SK-N-SH treated with all-trans-retinoic acid at 6 μM for 48 hours (cell line): Measurements from ENCODE around the gene MINK1.

Experiments
- ATAC-seq: fragments of 200-7000 bp; cut with Tn5 transposase; 3 replicates; pipeline ENCODE4 v1.9.1; 2020; ENCODE audit warnings: mild to moderate bottlenecking, moderate library complexity
- ARNTL ChIP-seq: fragments of 450-650 bp; formaldehyde crosslinking; IDR thresholded peaks from 2 replicates; pipeline ENCODE4 v1.5.0; 2020; ENCODE audit warnings: low read depth, mild to moderate bottlenecking, moderate library complexity, borderline replicate concordance
- BACH2 ChIP-seq: fragments of 250-450 bp; sonication (Bioruptor Pico); IDR thresholded peaks from 2 replicates; pipeline ENCODE4 v1.9.0; 2021; ENCODE audit warnings: mild to moderate bottlenecking, borderline replicate concordance
- CSDC2 ChIP-seq: fragments of 250-450 bp; sonication (Bioruptor Pico); IDR thresholded peaks from 2 replicates; pipeline ENCODE4 v1.5.0; 2020; ENCODE audit warnings: mild to moderate bottlenecking, moderate library complexity
- ESRRG ChIP-seq: fragments of 250-450 bp; sonication (Bioruptor Pico); IDR thresholded peaks from 2 replicates; pipeline ENCODE4 v1.6.1; 2021; ENCODE audit warnings: mild to moderate bottlenecking
- GLIS3 ChIP-seq: fragments of 250-450 bp; sonication (Bioruptor Pico); IDR thresholded peaks from 2 replicates; pipeline ENCODE4 v1.5.0; 2020; ENCODE audit warnings: mild to moderate bottlenecking, moderate library complexity
- ISL1 ChIP-seq: fragments of 250-450 bp; sonication (Bioruptor Pico); IDR thresholded peaks from 2 replicates; pipeline ENCODE4 v2.1.2; 2022; ENCODE audit warnings: mild to moderate bottlenecking, moderate library complexity
- OSR1 ChIP-seq: fragments of 250-450 bp; sonication (Bioruptor Pico); IDR thresholded peaks from 2 replicates; pipeline ENCODE4 v1.8.0; 2022; ENCODE audit warnings: moderate library complexity, mild to moderate bottlenecking, inconsistent platforms
- SNAI2 ChIP-seq: fragments of 250-450 bp; sonication (Bioruptor Pico); IDR thresholded peaks from 2 replicates; pipeline ENCODE4 v1.5.0; 2020; ENCODE audit warnings: mild to moderate bottlenecking, moderate library complexity
- TCF4 ChIP-seq: fragments of 250-450 bp; sonication (Bioruptor Pico); IDR thresholded peaks from 2 replicates; pipeline ENCODE4 v1.8.0; 2021; ENCODE audit warnings: mild to moderate bottlenecking, moderate library complexity, borderline replicate concordance
- TOX ChIP-seq: fragments of 250-450 bp; sonication (Bioruptor Pico); IDR thresholded peaks from 2 replicates; pipeline ENCODE4 v1.8.0; 2021; ENCODE audit warnings: mild to moderate bottlenecking, moderate library complexity, borderline replicate concordance
- ZC3H10 ChIP-seq: fragments of 250-450 bp; sonication (Bioruptor Pico); IDR thresholded peaks from 2 replicates; pipeline ENCODE4 v1.5.1; 2021; ENCODE audit warnings: mild to moderate bottlenecking, moderate library complexity
- ZFP3 ChIP-seq: fragments of 250-450 bp; sonication (Bioruptor Pico); IDR thresholded peaks from 2 replicates; pipeline ENCODE4 v1.5.0; 2020; ENCODE audit warnings: mild to moderate bottlenecking, moderate library complexity
- ZFP30 ChIP-seq: fragments of 450-650 bp; formaldehyde crosslinking; IDR thresholded peaks from 2 replicates; pipeline ENCODE4 v1.5.0; 2022; ENCODE audit warnings: mild to moderate bottlenecking, moderate library complexity
- ZNF565 ChIP-seq: fragments of 450-650 bp; formaldehyde crosslinking; conservative IDR thresholded peaks from 2 replicates; pipeline ENCODE4 v1.5.0; 2020; ENCODE audit warnings: low read depth, mild to moderate bottlenecking, moderate library complexity
- ZNF70 ChIP-seq: fragments of 450-650 bp; formaldehyde crosslinking; IDR thresholded peaks from 2 replicates; pipeline ENCODE4 v1.5.0; 2020; ENCODE audit warnings: mild to moderate bottlenecking, moderate library complexity
- TF ChIP-seq, protein P1 (sequence below): fragments of 250-450 bp; sonication (Bioruptor Pico); IDR thresholded peaks from 2 replicates; pipeline ENCODE4 v1.8.0; 2020; ENCODE audit warnings: mild to moderate bottlenecking, moderate library complexity, borderline replicate concordance
- TF ChIP-seq, protein P2 (sequence below): fragments of 250-450 bp; sonication (Bioruptor Pico); IDR thresholded peaks from 2 replicates; pipeline ENCODE4 v1.5.1; 2021; ENCODE audit warnings: mild to moderate bottlenecking, moderate library complexity
- TF ChIP-seq, protein P3 (sequence below): fragments of 250-450 bp; sonication (Bioruptor Pico); IDR thresholded peaks from 2 replicates; pipeline ENCODE4 v1.5.0; 2020; ENCODE audit warnings: mild to moderate bottlenecking, moderate library complexity
- TF ChIP-seq, protein P4 (sequence below): fragments of 250-450 bp; sonication (Bioruptor Pico); IDR thresholded peaks from 2 replicates; pipeline ENCODE4 v1.8.0; 2021; ENCODE audit warnings: low read depth, mild to moderate bottlenecking, moderate library complexity, borderline replicate concordance
- TF ChIP-seq, protein P5 (sequence below): fragments of 250-450 bp; sonication (Bioruptor Pico); IDR thresholded peaks from 2 replicates; pipeline ENCODE4 v1.5.1; 2020; ENCODE audit warnings: low read depth, mild to moderate bottlenecking, moderate library complexity

Gene MINK1

DNA sequence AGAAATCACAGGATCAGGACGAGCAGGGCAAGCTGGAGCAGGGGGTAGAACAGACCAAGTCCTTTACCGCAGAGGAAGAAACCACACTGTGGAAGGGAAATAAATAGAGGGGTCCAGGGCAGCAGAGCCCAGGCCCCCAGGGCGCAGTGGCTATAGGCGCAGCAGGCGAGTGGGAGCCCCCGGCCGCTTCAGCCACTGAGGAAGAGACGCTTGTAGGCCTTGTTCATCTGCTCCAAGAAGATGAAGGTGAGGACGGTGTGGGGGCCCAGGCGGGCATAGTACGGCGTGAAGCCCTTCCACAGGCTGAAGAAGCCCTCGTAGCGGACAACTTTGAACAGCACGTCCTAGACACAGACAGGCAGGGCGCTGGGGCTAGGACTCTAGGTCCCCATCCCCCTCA, 104.4 kb downstream of the MINK1 start:
- TF ChIP-seq ESRRG (no peak), GLIS3 (CRISPR knock-in tag) (no peak), SNAI2 (CRISPR knock-in tag) (no peak), CSDC2 (CRISPR knock-in tag) (no peak), ZNF70 (CRISPR knock-in tag) (no peak), TCF4 (CRISPR knock-in tag) (no peak), ZC3H10 (CRISPR knock-in tag) (no peak), ZFP3 (CRISPR knock-in tag) (no peak), ZFP30 (CRISPR knock-in tag) (no peak), ZNF565 (CRISPR knock-in tag) (no peak), BACH2 (CRISPR knock-in tag) (no peak), TOX (CRISPR knock-in tag) (no peak)
- TF ChIP-seq, protein P1, sequence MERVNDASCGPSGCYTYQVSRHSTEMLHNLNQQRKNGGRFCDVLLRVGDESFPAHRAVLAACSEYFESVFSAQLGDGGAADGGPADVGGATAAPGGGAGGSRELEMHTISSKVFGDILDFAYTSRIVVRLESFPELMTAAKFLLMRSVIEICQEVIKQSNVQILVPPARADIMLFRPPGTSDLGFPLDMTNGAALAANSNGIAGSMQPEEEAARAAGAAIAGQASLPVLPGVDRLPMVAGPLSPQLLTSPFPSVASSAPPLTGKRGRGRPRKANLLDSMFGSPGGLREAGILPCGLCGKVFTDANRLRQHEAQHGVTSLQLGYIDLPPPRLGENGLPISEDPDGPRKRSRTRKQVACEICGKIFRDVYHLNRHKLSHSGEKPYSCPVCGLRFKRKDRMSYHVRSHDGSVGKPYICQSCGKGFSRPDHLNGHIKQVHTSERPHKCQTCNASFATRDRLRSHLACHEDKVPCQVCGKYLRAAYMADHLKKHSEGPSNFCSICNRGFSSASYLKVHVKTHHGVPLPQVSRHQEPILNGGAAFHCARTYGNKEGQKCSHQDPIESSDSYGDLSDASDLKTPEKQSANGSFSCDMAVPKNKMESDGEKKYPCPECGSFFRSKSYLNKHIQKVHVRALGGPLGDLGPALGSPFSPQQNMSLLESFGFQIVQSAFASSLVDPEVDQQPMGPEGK (CRISPR knock-in tag) = no peak
- TF ChIP-seq, protein P2, sequence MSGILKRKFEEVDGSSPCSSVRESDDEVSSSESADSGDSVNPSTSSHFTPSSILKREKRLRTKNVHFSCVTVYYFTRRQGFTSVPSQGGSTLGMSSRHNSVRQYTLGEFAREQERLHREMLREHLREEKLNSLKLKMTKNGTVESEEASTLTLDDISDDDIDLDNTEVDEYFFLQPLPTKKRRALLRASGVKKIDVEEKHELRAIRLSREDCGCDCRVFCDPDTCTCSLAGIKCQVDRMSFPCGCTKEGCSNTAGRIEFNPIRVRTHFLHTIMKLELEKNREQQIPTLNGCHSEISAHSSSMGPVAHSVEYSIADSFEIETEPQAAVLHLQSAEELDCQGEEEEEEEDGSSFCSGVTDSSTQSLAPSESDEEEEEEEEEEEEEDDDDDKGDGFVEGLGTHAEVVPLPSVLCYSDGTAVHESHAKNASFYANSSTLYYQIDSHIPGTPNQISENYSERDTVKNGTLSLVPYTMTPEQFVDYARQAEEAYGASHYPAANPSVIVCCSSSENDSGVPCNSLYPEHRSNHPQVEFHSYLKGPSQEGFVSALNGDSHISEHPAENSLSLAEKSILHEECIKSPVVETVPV (CRISPR knock-in tag) = no peak
- TF ChIP-seq, protein P3, sequence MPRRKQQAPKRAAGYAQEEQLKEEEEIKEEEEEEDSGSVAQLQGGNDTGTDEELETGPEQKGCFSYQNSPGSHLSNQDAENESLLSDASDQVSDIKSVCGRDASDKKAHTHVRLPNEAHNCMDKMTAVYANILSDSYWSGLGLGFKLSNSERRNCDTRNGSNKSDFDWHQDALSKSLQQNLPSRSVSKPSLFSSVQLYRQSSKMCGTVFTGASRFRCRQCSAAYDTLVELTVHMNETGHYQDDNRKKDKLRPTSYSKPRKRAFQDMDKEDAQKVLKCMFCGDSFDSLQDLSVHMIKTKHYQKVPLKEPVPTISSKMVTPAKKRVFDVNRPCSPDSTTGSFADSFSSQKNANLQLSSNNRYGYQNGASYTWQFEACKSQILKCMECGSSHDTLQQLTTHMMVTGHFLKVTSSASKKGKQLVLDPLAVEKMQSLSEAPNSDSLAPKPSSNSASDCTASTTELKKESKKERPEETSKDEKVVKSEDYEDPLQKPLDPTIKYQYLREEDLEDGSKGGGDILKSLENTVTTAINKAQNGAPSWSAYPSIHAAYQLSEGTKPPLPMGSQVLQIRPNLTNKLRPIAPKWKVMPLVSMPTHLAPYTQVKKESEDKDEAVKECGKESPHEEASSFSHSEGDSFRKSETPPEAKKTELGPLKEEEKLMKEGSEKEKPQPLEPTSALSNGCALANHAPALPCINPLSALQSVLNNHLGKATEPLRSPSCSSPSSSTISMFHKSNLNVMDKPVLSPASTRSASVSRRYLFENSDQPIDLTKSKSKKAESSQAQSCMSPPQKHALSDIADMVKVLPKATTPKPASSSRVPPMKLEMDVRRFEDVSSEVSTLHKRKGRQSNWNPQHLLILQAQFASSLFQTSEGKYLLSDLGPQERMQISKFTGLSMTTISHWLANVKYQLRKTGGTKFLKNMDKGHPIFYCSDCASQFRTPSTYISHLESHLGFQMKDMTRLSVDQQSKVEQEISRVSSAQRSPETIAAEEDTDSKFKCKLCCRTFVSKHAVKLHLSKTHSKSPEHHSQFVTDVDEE (CRISPR knock-in tag) = no peak
- TF ChIP-seq, protein P4, sequence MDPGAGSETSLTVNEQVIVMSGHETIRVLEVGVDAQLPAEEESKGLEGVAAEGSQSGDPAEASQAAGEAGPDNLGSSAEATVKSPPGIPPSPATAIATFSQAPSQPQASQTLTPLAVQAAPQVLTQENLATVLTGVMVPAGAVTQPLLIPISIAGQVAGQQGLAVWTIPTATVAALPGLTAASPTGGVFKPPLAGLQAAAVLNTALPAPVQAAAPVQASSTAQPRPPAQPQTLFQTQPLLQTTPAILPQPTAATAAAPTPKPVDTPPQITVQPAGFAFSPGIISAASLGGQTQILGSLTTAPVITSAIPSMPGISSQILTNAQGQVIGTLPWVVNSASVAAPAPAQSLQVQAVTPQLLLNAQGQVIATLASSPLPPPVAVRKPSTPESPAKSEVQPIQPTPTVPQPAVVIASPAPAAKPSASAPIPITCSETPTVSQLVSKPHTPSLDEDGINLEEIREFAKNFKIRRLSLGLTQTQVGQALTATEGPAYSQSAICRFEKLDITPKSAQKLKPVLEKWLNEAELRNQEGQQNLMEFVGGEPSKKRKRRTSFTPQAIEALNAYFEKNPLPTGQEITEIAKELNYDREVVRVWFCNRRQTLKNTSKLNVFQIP (CRISPR knock-in tag) = no peak

DNA sequence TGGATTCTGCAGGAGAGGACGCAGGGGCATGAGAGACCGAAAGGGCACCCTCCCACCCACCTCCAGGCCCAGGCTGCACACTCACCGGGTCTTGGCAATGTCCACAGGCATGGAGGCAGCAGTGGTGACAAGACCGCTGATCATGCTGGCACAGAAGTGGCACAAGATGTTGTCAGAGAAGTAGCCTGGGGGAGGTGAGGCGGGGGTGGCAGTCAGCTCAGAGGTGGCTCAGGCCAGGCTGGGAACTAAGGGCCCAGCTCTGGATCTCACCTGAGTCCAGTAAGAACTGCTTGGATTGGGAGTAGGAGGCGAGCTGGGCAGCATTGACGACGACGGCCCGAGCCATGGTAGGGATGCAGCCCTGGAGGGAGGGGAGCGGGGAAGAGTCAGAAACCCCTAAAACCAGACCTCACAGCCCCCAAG, 104.9 kb downstream of the MINK1 start:
- no peak for TF ChIP-seq OSR1
- TF ChIP-seq ZFP3 (CRISPR knock-in tag) = no peak
- no peak for TF ChIP-seq GLIS3 (CRISPR knock-in tag)
- TF ChIP-seq, protein P3 (CRISPR knock-in tag) = no peak
- no peak for TF ChIP-seq TOX (CRISPR knock-in tag)
- no peak for TF ChIP-seq ESRRG
- TF ChIP-seq, protein P5, sequence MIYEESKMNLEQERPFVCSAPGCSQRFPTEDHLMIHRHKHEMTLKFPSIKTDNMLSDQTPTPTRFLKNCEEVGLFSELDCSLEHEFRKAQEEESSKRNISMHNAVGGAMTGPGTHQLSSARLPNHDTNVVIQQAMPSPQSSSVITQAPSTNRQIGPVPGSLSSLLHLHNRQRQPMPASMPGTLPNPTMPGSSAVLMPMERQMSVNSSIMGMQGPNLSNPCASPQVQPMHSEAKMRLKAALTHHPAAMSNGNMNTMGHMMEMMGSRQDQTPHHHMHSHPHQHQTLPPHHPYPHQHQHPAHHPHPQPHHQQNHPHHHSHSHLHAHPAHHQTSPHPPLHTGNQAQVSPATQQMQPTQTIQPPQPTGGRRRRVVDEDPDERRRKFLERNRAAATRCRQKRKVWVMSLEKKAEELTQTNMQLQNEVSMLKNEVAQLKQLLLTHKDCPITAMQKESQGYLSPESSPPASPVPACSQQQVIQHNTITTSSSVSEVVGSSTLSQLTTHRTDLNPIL (CRISPR knock-in tag) = no peak
- TF ChIP-seq, protein P1 (CRISPR knock-in tag) = no peak
- TF ChIP-seq, protein P4 (CRISPR knock-in tag) = no peak
- no peak for TF ChIP-seq SNAI2 (CRISPR knock-in tag)
- no peak for TF ChIP-seq CSDC2 (CRISPR knock-in tag)
- no peak for TF ChIP-seq ISL1 (CRISPR knock-in tag)
- TF ChIP-seq ARNTL (CRISPR knock-in tag) = no peak
- TF ChIP-seq TCF4 (CRISPR knock-in tag) = no peak
- ATAC-seq = no peak

More for the DNA sequence above, 104.4 kb downstream of the MINK1 start:
- ATAC-seq = no peak
